NT2/D1 (cell line): Measurements from ENCODE around the gene MT1A.

ENCODE experiments used
- SUZ12 ChIP-seq: IDR thresholded peaks from 2 replicates; pipeline ENCODE4 v1.6.1; 2011; ENCODE audit not compliant: insufficient read length, insufficient read depth; ENCODE audit errors: extremely low read depth
- YY1 ChIP-seq: IDR thresholded peaks from 2 replicates; pipeline ENCODE4 v1.6.1; 2011; ENCODE audit not compliant: insufficient read length, insufficient read depth
- ZNF274 ChIP-seq: IDR thresholded peaks from 2 replicates; pipeline ENCODE4 v1.6.1; 2011; ENCODE audit warnings: mild to moderate bottlenecking, low read depth, low read length

DNA sequence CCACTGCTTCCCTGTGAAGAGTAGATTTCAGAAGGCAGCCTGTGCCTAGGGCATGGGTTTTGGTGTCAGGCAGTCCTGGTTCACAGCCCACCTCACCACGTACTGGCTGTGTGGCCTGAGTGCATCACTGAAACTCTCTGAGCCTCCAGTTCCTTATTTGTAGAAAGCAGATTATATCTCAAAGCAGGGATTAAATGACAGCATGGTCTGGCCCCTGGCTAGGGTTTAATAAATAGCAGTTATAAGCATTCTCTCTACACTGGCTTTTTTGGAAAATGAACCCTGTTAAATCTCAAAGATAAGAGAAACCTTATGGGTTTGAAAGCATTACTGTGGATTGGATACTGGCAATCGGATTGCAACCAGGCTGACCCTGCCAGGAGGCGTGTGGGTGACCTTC is 8.9 kb upstream of the MT1A start:
- TF ChIP-seq ZNF274 (no peak), YY1 (no peak), SUZ12 (no peak)
